Ovary (tissue), 3 donors: ENCODE measurements around the gene SORCS2.

Experiments
- EP300 ChIP-seq: sonication (generic); formaldehyde crosslinking; IDR thresholded peaks from one replicate; pipeline ENCODE4 v1.6.1; 2017; ENCODE audit warnings: antibody characterized with exemption
- POLR2A ChIP-seq: fragments of 450-650 bp; IDR thresholded peaks from one replicate; pipeline ENCODE4 v1.6.1; 2017; ENCODE audit warnings: antibody characterized with exemption, mild to moderate bottlenecking, moderate library complexity
- TF ChIP-seq, protein P1 (sequence below), 3 donors: fragments of 450-650 bp in 2 of 3; fragments of 200-600 bp in 1 of 3; IDR thresholded peaks; one replicate each; pipeline versions ENCODE4 v1.5.1 to v1.8.0; 2016 to 2022; ENCODE audit warnings: antibody characterized with exemption in 3 of 3, mild to moderate bottlenecking in 1 of 3
- donor health status: DM: no; HTN: no; CAD: no.

- TF ChIP-seq, protein P1, sequence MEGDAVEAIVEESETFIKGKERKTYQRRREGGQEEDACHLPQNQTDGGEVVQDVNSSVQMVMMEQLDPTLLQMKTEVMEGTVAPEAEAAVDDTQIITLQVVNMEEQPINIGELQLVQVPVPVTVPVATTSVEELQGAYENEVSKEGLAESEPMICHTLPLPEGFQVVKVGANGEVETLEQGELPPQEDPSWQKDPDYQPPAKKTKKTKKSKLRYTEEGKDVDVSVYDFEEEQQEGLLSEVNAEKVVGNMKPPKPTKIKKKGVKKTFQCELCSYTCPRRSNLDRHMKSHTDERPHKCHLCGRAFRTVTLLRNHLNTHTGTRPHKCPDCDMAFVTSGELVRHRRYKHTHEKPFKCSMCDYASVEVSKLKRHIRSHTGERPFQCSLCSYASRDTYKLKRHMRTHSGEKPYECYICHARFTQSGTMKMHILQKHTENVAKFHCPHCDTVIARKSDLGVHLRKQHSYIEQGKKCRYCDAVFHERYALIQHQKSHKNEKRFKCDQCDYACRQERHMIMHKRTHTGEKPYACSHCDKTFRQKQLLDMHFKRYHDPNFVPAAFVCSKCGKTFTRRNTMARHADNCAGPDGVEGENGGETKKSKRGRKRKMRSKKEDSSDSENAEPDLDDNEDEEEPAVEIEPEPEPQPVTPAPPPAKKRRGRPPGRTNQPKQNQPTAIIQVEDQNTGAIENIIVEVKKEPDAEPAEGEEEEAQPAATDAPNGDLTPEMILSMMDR (IDR thresholded peaks at IDR 0.05), result no peak
- TF ChIP-seq POLR2A (no peak), EP300 (no peak)
Observed at GRCh38 chr4:7344636-7345155, 152.4 kb downstream of the SORCS2 start.
